Subcutaneous preadipocyte (primary cell): Measurements from ENCODE around the gene TPST2. TPM values are rescaled to one million over a fixed set of nuclear protein-coding genes. Genes with fewer than 3 reads are reported as not detected.

Experiments
- small RNA-seq: library from RNA; depleted of rRNA; stranded (forward); fragments of <200 nt; gene quantifications from one replicate; pipeline ENCODE3, GENCODE V24; 2012
- total RNA-seq: library from RNA; depleted of rRNA; stranded (reverse); fragments of >200 nt; gene quantifications from 2 replicates; pipeline ENCODE4 v1.2.3, GENCODE V29; 2012

TPST2 gene
- total RNA-seq = 14.1 and 19.8 TPM in 2 replicates

GRCh38 chr22:26589845-26590736 lies at the start of gene TPST2:
Gene TPST2, minus strand, starts transcription at chr22:26590132. Its CDS starts 48,502 bp downstream, at chr22:26541630.

GRCh38 chr22:26621663-26622062 lies 31.7 kb upstream of the TPST2 start, which contains the start of gene CRYBA4:
Gene CRYBA4, plus strand, starts transcription at chr22:26621963. Its CDS starts 634 bp downstream, at chr22:26622597.

GRCh38 chr22:26617271-26618199 lies 27.6 kb upstream of the TPST2 start, which contains the start of gene CRYBB1:
Gene CRYBB1, minus strand, starts transcription at chr22:26618027. Its CDS starts 1,708 bp downstream, at chr22:26616319.

GRCh38 chr22:26512149-26512793 lies 77.7 kb downstream of the TPST2 start, which contains the start of gene TFIP11:
Gene TFIP11, minus strand, starts transcription at chr22:26512473. Its CDS starts 2,201 bp downstream, at chr22:26510272.

GRCh38 chr22:26483439-26484359 lies 106.2 kb downstream of the TPST2 start, which contains the start of the genes HPS4 and SRRD:
Gene HPS4, minus strand, starts transcription at chr22:26483783. Its CDS starts 2,021 bp downstream, at chr22:26481762.
Gene SRRD, plus strand, starts transcription at chr22:26483877. Its CDS starts 14 bp downstream, at chr22:26483891.

Small RNA genes lying within 50 kb of the gene (small RNA-seq; reads per million reads assigned to genes)
- 4.3 reads per million, percentile 91 among the genes with 10 or more reads in this experiment for gene MIR548J

Other genes with a start within 250 kb of the TPST2 start
- 0.73 and 0.78 TPM in 2 replicates for gene ASPHD2, start 160.9 kb downstream of the TPST2 start, total RNA-seq
- 26.5 and 31.5 TPM in 2 replicates for gene HPS4, start 106.3 kb downstream of the TPST2 start, total RNA-seq
- gene SRRD, start 106.3 kb downstream of the TPST2 start, total RNA-seq = 14.3 and 17.6 TPM in 2 replicates
- gene TFIP11, start 77.7 kb downstream of the TPST2 start, total RNA-seq = 28.3 and 32.5 TPM in 2 replicates
- gene CRYBB1, start 27.9 kb upstream of the TPST2 start, total RNA-seq = not detected in 2 replicates
- gene CRYBA4, start 31.8 kb upstream of the TPST2 start, total RNA-seq = not detected in 2 replicates
- 0.37 and 0.59 TPM in 2 replicates for gene MIAT, start 67.5 kb upstream of the TPST2 start, total RNA-seq